MM.1S (cell line): ENCODE measurements around the gene INPP5F.

ENCODE experiments used
- DNase-seq: peaks from one replicate; pipeline ENCODE4 v3.0.0-alpha.2; 2015
- H2AFZ ChIP-seq: fragments of 300-600 bp; sonication (generic); 2 replicates; pipeline ENCODE4 v1.6.0; 2016; ENCODE audit warnings: antibody characterized with exemption, low read length
- H3F3A ChIP-seq: fragments of 300-600 bp; sonication (generic); 2 replicates; pipeline ENCODE4 v1.6.1; 2016; ENCODE audit warnings: mild to moderate bottlenecking, antibody characterized with exemption, low read length, moderate library complexity, mixed read lengths; ENCODE audit not compliant: insufficient read depth
- H3K27ac ChIP-seq: fragments of 300-600 bp; sonication (generic); 2 replicates; pipeline ENCODE4 v1.5.1; 2016; ENCODE audit warnings: mild to moderate bottlenecking, low read length
- H3K27me3 ChIP-seq: fragments of 300-600 bp; sonication (generic); replicated peaks from 2 replicates; pipeline ENCODE4 v1.6.0; 2016; ENCODE audit warnings: low read length; ENCODE audit not compliant: insufficient read depth
- H3K36me3 ChIP-seq: fragments of 300-600 bp; sonication (generic); replicated peaks from 2 replicates; pipeline ENCODE4 v1.6.1; 2016; ENCODE audit warnings: mild to moderate bottlenecking, low read length, mixed read lengths; ENCODE audit not compliant: insufficient read depth
- H3K4me1 ChIP-seq: fragments of 300-600 bp; sonication (generic); 2 replicates; pipeline ENCODE4 v1.6.1; 2016; ENCODE audit warnings: low read length, mixed read lengths
- H3K4me2 ChIP-seq: fragments of 300-600 bp; sonication (generic); 2 replicates; pipeline ENCODE4 v1.6.0; 2016; ENCODE audit warnings: low read depth, low read length
- H3K4me3 ChIP-seq: fragments of 300-600 bp; sonication (generic); 2 replicates; pipeline ENCODE4 v1.5.1; 2016; ENCODE audit warnings: low read length, mixed read lengths
- H3K79me2 ChIP-seq: fragments of 300-600 bp; sonication (generic); 2 replicates; pipeline ENCODE4 v1.6.1; 2016; ENCODE audit warnings: mixed run types, low read length, mixed read lengths
- H3K9ac ChIP-seq: fragments of 300-600 bp; sonication (generic); 2 replicates; pipeline ENCODE4 v1.6.1; 2016; ENCODE audit warnings: low read length, mixed read lengths
- H3K9me2 ChIP-seq: fragments of 300-600 bp; sonication (generic); replicated peaks from 2 replicates; pipeline ENCODE4 v1.6.1; 2016; ENCODE audit warnings: mild to moderate bottlenecking, low read length, mixed read lengths; ENCODE audit not compliant: insufficient read depth
- H3K9me3 ChIP-seq: fragments of 300-600 bp; sonication (generic); replicated peaks from 2 replicates; pipeline ENCODE4 v1.6.1; 2016; ENCODE audit warnings: mild to moderate bottlenecking, low read length, mixed read lengths; ENCODE audit not compliant: insufficient read depth
- H4K20me1 ChIP-seq: fragments of 300-600 bp; sonication (generic); 2 replicates; pipeline ENCODE4 v1.6.1; 2016; ENCODE audit warnings: mild to moderate bottlenecking, low read length, moderate library complexity, mixed read lengths; ENCODE audit not compliant: insufficient read depth
- CTCF ChIP-seq: fragments of 300-600 bp; sonication (generic); IDR thresholded peaks from 2 replicates; pipeline ENCODE4 v1.5.1; 2016; ENCODE audit warnings: antibody characterized with exemption, low read length, mixed read lengths
- EZH2 ChIP-seq: fragments of 300-600 bp; sonication (generic); optimal IDR thresholded peaks from 2 replicates; pipeline ENCODE3; 2017; ENCODE audit warnings: low read depth, mild to moderate bottlenecking, antibody characterized with exemption, low read length, mixed read lengths
- EZH2phosphoT487 ChIP-seq: fragments of 300-600 bp; sonication (generic); IDR thresholded peaks from 2 replicates; pipeline ENCODE4 v1.6.1; 2018; ENCODE audit warnings: antibody characterized with exemption, low read length

Gene INPP5F

DNA sequence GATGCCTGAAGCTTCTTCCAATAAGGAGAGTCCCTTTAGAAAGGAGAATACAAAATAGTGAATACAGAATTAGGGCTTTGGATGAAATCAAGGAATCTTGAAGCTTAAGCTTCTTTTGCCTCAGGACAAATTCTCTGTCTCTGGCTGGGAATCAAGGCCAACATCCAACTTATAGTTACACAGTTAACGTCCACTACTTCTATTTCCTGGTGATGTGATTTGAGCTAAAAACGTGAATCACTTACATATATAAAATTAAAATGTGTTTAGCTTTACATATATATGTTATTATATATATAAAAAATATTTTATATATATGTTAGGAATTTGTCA lies 11.4 kb upstream of the INPP5F start:
- no peak overlapping the region for H3K27ac ChIP-seq
- no peaks in the 10 kb centered on the region for H3F3A ChIP-seq
- TF ChIP-seq EZH2 (no peak), EZH2phosphoT487 (no peak), CTCF (no peak)
- H3K9ac ChIP-seq, result no peak overlapping the region
- no peaks in the 10 kb centered on the region for H3K9me3 ChIP-seq
- H3K79me2 ChIP-seq, result no peaks in the 10 kb centered on the region
- DNase-seq, result no peak
- H3K27me3 ChIP-seq, result no peaks in the 10 kb centered on the region
- H3K4me3 ChIP-seq, result no peak overlapping the region
- H3K36me3 ChIP-seq, result no peaks in the 10 kb centered on the region
- no peaks in the 10 kb centered on the region for H3K9me2 ChIP-seq
- no peak overlapping the region for H3K4me2 ChIP-seq
- H3K4me1 ChIP-seq, result no peaks in the 10 kb centered on the region
- H2AFZ ChIP-seq, result no peak overlapping the region
- no peaks in the 10 kb centered on the region for H4K20me1 ChIP-seq

GRCh38 chr10:119715628-119716505 lies 10.0 kb upstream of the INPP5F start:
- Histone ChIP-seq H2AFZ (no peak overlapping the region), H3K27me3 (no peaks in the 10 kb centered on the region), H4K20me1 (no peaks in the 10 kb centered on the region), H3K4me1 (no peaks in the 10 kb centered on the region), H3K4me2 (no peak overlapping the region), H3K9ac (no peak overlapping the region), H3K9me3 (no peaks in the 10 kb centered on the region), H3K4me3 (no peak overlapping the region), H3F3A (no peaks in the 10 kb centered on the region), H3K36me3 (no peaks in the 10 kb centered on the region), H3K9me2 (no peaks in the 10 kb centered on the region), H3K27ac (no peak overlapping the region), H3K79me2 (no peaks in the 10 kb centered on the region)
- DNase-seq, result no peak
- TF ChIP-seq EZH2 (no peak), CTCF (no peak), EZH2phosphoT487 (no peak)

- no peak overlapping the region for H3K9ac ChIP-seq
- H3K4me3 ChIP-seq, result no peak overlapping the region
- no peak overlapping the region for H2AFZ ChIP-seq
- no peak for DNase-seq
- H3K27me3 ChIP-seq, result no peaks in the 10 kb centered on the region
- no peaks in the 10 kb centered on the region for H3K36me3 ChIP-seq
- no peak overlapping the region for H3K27ac ChIP-seq
- peaks cover 21% of the 10 kb centered on the region for H3K4me1 ChIP-seq
- no peaks in the 10 kb centered on the region for H4K20me1 ChIP-seq
- no peaks in the 10 kb centered on the region for H3K9me3 ChIP-seq
- no peak overlapping the region for H3K4me2 ChIP-seq
- H3K79me2 ChIP-seq, result peaks cover 18% of the 10 kb centered on the region
- H3K9me2 ChIP-seq, result no peaks in the 10 kb centered on the region
- H3F3A ChIP-seq, result no peaks in the 10 kb centered on the region
- TF ChIP-seq CTCF (no peak), EZH2 (no peak), EZH2phosphoT487 (no peak)
Observed at GRCh38 chr10:119723161-119723560, 2.7 kb upstream of the INPP5F start.
